HG02759 (cell line): ENCODE data around the gene ARHGEF39.

Experiments used
- ATAC-seq: cut with Tn5 transposase; IDR thresholded peaks from one replicate; pipeline ENCODE4 v1.9.1; 2021; ENCODE audit warnings: mild to moderate bottlenecking, moderate library complexity; ENCODE audit not compliant: unreplicated experiment

Gene ARHGEF39

GRCh38 chr9:35691757-35692301 is 26.8 kb upstream of the ARHGEF39 start:
- ATAC-seq = no peak

- ATAC-seq = no peak
These were observed 26.3 kb upstream of the ARHGEF39 start for GRCh38 chr9:35691334-35691650.

DNA sequence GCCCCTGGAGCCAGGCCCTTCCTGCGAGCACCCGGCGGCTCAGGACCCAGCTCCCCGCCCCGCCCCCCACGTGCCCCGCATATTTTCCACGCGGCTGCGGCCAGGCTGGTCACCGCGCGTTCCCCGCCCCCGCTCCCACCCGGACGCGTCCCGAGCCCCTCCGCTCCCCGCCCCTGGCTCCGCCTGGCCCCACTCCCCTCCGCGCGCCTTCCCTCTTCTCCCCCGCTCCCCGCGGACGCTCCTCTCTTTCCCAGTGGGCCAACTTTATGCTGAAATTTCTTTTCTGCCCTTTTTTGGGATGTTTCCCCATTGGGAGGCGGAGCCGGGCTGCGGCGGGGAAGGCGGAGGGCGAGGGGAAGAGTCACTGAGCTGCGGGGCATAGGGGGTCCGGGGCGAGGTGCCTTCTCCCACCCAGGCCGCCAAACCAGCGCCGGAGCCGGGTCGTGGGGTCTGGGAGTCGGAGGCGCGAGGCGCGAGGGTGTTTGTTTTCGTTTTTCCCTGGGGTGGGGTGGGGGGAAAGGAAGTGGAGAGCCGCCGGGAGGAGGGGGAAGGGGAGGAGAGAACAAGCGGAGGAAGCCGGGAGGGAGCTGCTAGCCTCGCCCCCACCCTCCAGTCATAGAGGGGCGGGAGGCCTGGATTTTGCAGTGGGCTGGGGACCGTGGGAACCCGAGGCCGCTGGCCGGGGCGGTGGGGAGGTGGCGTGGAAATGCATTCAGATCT is 25.8 kb upstream of the ARHGEF39 start:
- no peak for ATAC-seq

GRCh38 chr9:35690294-35690613 is 25.3 kb upstream of the ARHGEF39 start:
- ATAC-seq = no peak

DNA sequence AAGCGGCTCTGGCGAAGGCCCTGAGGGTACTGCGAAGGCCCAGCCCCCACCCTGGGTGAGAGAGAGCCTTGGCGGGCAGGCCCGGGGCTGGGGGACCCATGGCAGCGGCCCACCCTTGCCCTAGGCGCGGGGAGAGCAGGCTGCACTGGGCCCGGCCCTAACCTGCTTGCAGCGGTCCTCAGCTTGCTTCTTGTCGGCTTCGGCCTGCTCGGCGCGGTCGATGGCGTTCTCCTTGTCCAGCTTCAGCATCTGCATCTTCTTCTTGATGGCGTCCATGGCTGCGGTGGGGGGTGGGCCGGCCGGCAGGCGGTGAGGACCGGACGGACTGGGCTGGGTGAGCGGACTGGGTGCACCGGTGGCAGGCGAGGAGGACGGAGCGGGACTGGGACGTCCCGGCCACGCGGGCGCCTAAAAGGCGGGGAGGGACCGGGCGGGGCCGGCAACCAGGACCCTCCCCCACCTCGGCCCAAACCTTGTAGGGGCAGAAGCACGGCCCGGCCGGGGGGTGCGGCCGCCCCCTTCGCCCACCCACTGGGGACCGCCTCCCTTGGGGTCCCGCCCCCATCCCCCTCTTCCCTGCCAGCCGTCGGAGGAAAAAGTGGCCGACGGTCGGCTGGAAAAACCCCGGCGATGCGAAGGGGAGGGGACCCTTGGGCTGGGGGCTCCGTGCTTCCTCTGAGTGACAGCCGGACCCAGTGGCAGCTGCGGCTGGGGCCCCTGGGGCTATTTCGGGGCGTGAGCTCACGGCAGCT is 24.7 kb upstream of the ARHGEF39 start, which contains the start of gene TPM2:
Gene TPM2 (minus strand): TSS at position 384 of the 752 bp plus-strand sequence. CDS start 108 bp downstream, at position 276.
- ATAC-seq = no peak

DNA sequence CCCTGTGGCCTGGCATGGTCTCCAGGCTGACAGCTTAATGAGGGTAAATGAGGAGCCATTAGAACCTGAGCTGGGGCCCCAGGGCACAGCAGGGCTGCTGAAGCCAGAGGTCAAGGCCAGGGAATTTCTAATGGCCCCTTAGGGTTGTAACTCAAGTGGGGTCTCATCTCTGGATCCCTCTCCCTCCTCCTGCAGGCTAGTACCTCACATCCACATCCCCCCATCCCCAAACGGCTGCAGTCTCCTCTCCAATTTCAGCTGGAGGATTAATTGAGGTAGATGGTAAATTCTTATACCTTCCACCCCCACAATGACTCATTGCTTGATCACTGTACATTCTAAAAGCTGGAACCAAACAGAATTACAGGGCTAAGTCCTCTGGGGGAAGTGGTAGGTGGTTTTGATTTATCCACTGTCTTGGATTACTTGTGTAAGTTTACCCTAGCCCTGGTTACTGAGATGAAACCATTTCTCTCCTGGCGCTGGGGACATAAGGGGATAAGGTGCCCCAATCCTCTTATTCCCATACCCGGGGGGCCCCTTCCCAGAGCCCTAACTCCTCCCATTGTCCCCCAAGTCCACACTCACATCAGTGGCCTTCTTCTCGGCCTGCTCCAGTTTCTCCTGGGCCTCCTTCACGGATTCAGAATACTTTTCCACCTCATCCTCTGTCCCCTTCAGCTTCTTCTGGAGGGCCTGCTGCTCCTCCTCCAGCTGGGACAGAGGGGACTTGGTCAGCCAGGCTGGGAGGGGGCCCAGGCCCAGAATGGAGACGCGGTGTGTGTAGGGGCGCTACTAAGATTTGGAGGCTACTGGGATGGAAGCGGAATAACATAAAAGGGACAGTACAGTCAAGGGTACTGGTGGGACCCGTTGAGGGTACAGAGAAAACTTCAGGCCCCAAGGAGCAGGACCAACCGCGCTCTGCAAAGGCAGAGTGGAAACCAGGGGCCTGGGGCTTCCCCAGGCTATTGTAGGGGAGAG is 23.9 kb upstream of the ARHGEF39 start:
- no peak for ATAC-seq

DNA sequence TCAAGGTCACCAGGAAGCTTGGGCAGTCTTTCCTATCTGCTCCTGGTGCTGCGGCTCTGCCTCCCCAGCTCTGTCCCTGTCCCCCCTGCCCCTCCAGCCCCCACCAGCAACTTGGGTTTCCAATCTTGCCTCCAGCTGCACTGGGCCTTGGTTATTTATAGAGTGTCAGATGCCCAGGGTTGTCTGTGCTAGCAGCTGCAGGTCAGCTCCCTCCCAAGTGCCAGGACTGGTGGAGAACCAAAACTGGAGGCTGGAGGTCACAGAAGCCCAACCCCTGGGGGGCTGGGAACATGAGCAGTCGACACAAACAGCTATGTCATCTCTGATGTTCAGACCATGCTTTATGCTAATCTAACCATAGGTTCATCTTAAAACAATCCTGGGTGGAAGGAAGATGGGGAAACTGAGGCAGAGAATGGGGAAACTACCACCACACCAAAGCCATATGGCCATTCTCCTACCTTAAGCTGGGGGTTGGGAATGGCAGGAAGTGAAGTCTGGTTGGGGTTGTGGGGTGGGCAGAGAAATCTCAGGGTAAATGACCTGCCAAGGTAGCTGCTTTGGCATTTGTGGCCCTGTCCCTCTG is 23.1 kb upstream of the ARHGEF39 start:
- no peak for ATAC-seq

GRCh38 chr9:35687306-35687705 is 22.3 kb upstream of the ARHGEF39 start:
- no peak for ATAC-seq

GRCh38 chr9:35686222-35687203 is 21.5 kb upstream of the ARHGEF39 start:
- no peak for ATAC-seq

DNA sequence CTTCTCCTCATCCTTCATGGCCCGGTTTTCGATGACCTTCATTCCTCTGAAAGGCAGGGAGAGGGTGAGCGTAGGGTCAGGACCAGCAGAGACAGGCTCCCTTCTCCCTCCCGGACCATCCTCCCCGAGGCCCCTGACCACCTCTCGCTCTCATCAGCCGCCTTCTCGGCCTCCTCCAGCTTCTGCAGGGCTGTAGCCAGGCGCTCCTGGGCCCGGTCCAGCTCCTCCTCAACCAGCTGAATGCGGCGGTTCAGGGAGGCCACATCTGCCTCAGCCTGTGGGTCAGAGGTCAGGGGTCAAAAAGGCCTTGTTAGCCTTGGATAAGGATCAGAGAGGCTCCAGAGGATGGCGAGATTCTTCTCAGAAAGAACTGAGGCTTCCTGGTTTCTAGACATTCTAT is 20.5 kb upstream of the ARHGEF39 start:
- no peak for ATAC-seq

DNA sequence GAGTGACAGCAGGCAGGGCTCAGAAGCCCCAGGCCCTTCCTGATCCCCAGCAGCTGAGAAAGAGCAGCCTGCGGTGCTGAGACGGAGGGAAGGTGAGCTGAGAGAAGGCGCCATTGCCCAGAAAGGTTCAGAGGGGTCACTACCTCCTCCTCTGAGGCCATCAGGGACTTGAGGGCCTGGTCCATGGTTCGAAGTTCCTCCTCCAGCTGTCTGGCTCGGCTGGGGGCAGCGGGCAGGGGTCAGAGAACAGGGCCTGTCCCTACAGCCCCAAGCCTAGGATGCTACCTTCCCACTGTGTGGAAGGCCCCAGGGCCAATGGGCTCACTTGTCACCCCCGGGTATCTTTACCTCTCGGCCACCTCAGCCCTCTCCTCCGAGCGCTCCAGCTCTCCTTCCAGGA is 19.9 kb upstream of the ARHGEF39 start:
- ATAC-seq = no peak

GRCh38 chr9:35683323-35683722 is 18.3 kb upstream of the ARHGEF39 start:
- ATAC-seq = no peak

GRCh38 chr9:35682520-35683315 is 17.7 kb upstream of the ARHGEF39 start:
- ATAC-seq = no peak

- no peak for ATAC-seq
These were observed 17.1 kb upstream of the ARHGEF39 start for GRCh38 chr9:35682051-35682450.

- no peak for ATAC-seq
These were observed 16.5 kb upstream of the ARHGEF39 start for GRCh38 chr9:35681341-35682002.

DNA sequence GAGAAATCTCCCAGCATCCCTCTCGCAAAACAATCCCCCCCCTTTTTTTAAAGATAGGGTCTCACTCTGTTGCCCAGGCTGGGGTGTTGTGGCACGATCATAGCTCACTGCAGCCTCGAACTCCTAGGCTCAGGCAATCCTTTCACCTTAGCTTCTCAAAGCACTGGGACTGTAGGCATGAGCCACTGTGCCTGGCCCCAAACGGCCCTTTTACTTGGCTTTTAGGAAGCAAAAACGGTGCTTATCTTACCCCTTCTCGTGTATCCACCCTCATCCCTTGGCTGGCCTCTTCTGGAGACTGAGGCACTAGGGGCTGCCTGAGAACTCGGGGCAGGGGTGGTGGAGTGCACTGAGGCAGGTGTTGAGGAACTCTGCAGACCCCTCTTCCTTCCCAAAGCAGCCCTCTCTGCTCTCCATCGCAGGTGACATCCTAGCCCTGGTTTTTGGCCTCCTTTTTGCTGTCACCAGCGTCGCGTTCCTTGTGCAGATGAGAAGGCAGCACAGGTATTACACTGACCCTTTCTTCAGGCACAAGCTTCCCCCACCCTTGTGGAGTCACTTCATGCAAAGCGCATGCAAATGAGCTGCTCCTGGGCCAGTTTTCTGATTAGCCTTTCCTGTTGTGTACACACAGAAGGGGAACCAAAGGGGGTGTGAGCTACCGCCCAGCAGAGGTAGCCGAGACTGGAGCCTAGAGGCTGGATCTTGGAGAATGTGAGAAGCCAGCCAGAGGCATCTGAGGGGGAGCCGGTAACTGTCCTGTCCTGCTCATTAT is 15.5 kb upstream of the ARHGEF39 start:
- no peak for ATAC-seq

GRCh38 chr9:35679766-35680330 is 14.9 kb upstream of the ARHGEF39 start:
- no peak for ATAC-seq
